HepG2 (cell line): ENCODE data around the gene NEDD4L. TPM values are rescaled to one million over a fixed set of nuclear protein-coding genes. Genes with fewer than 3 reads are reported as not detected.

Experiments used
- AGO1 ChIP-seq: fragments of 200-400 bp; formaldehyde crosslinking; IDR thresholded peaks from 2 replicates; pipeline ENCODE4 v1.6.1; 2017; ENCODE audit warnings: mild to moderate bottlenecking, low read depth, low read length, moderate library complexity; ENCODE audit not compliant: poor library complexity, severe bottlenecking
- ELF4 ChIP-seq: sonication (generic); formaldehyde crosslinking; IDR thresholded peaks from 2 replicates; pipeline ENCODE4 v1.5.0; 2020; ENCODE audit warnings: missing genetic modification reagents, mild to moderate bottlenecking, moderate library complexity, borderline replicate concordance
- FLYWCH1 ChIP-seq: sonication (generic); formaldehyde crosslinking; IDR thresholded peaks from 2 replicates; pipeline ENCODE4 v1.8.1; 2023; ENCODE audit warnings: mild to moderate bottlenecking, missing genetic modification reagents
- FOXC1 ChIP-seq: sonication (generic); formaldehyde crosslinking; IDR thresholded peaks from 2 replicates; pipeline ENCODE4 v1.8.0; 2022; ENCODE audit warnings: mild to moderate bottlenecking, missing genetic modification reagents, borderline replicate concordance
- FOXO1 ChIP-seq: sonication (generic); formaldehyde crosslinking; IDR thresholded peaks from 2 replicates; pipeline ENCODE4 v1.4.0; 2020; ENCODE audit warnings: missing genetic modification reagents
- HCFC1 ChIP-seq: fragments of 150-350 bp; IDR thresholded peaks from 2 replicates; pipeline ENCODE4 v1.6.1; 2014; ENCODE audit warnings: low read depth, low read length
- HMGA1 ChIP-seq: sonication (generic); formaldehyde crosslinking; conservative IDR thresholded peaks from 2 replicates; pipeline ENCODE4 v1.4.0; 2020; ENCODE audit warnings: missing genetic modification reagents
- ISL2 ChIP-seq: sonication (generic); formaldehyde crosslinking; IDR thresholded peaks from 2 replicates; pipeline ENCODE4 v1.5.0; 2020; ENCODE audit warnings: missing genetic modification reagents
- MAFG ChIP-seq: sonication (generic); formaldehyde crosslinking; IDR thresholded peaks from 2 replicates; pipeline ENCODE4 v1.5.1; 2020; ENCODE audit warnings: mild to moderate bottlenecking, missing genetic modification reagents
- MATR3 ChIP-seq: sonication (generic); formaldehyde crosslinking; IDR thresholded peaks from 2 replicates; pipeline ENCODE4 v1.4.0; 2020; ENCODE audit warnings: missing genetic modification reagents
- MLXIP ChIP-seq: sonication (generic); formaldehyde crosslinking; IDR thresholded peaks from 2 replicates; pipeline ENCODE4 v1.9.0; 2021; ENCODE audit warnings: missing genetic modification reagents, borderline replicate concordance
- NFE2L2 ChIP-seq: fragments of 150-350 bp; IDR thresholded peaks from 2 replicates; pipeline ENCODE4 v1.6.1; 2014; ENCODE audit warnings: low read length
- NONO ChIP-seq, 2 experiments: fragments of 450-650 bp in 1 of 2; sonication (generic) in 1 of 2; formaldehyde crosslinking in 1 of 2; IDR thresholded peaks in 1 of 2; conservative IDR thresholded peaks in 1 of 2; 2 replicates each; pipeline versions ENCODE4 v1.6.1 to v1.8.0; 2017 to 2022; ENCODE audit warnings: mild to moderate bottlenecking in 1 of 2, missing genetic modification reagents in 1 of 2, moderate library complexity in 1 of 2
- PHF21A ChIP-seq: sonication (generic); formaldehyde crosslinking; IDR thresholded peaks from 2 replicates; pipeline ENCODE4 v1.5.0; 2020; ENCODE audit warnings: mild to moderate bottlenecking, missing genetic modification reagents
- RCOR2 ChIP-seq: IDR thresholded peaks from 2 replicates; pipeline ENCODE4 v1.6.1; 2016; ENCODE audit warnings: missing biosample characterization, missing genetic modification reagents
- RFX1 ChIP-seq: fragments of 450-650 bp; IDR thresholded peaks from 2 replicates; pipeline ENCODE4 v1.6.1; 2017
- SP1 ChIP-seq, 2 experiments: fragments of 450-650 bp in 1 of 2; sonication (generic) in 1 of 2; formaldehyde crosslinking in 1 of 2; IDR thresholded peaks; 2 replicates each; pipeline versions ENCODE4 v1.4.0 to v1.6.1; 2016 to 2020; ENCODE audit warnings: missing genetic modification reagents in 1 of 2
- TFE3 ChIP-seq: IDR thresholded peaks from 2 replicates; pipeline ENCODE4 v1.6.1; 2016
- U2AF2 ChIP-seq: fragments of 200-400 bp; formaldehyde crosslinking; IDR thresholded peaks from 2 replicates; pipeline ENCODE4 v1.6.1; 2017; ENCODE audit warnings: low read depth, mild to moderate bottlenecking, low read length
- ZBTB20 ChIP-seq: sonication (generic); formaldehyde crosslinking; IDR thresholded peaks from 2 replicates; pipeline ENCODE4 v1.8.1; 2023; ENCODE audit warnings: missing genetic modification reagents, low read depth, mild to moderate bottlenecking, borderline replicate concordance
- ZNF558 ChIP-seq: sonication (generic); formaldehyde crosslinking; IDR thresholded peaks from 2 replicates; pipeline ENCODE4 v1.9.0; 2022; ENCODE audit warnings: mild to moderate bottlenecking, missing genetic modification reagents, borderline replicate concordance
- ZNF562 ChIP-seq: sonication (generic); formaldehyde crosslinking; IDR thresholded peaks from 2 replicates; pipeline ENCODE4 v1.8.0; 2022; ENCODE audit warnings: missing genetic modification reagents, borderline replicate concordance
- ZNF580 ChIP-seq: IDR thresholded peaks from 2 replicates; pipeline ENCODE4 v1.6.1; 2016; ENCODE audit warnings: low read depth, borderline replicate concordance
- ZNF770 ChIP-seq: sonication (generic); formaldehyde crosslinking; IDR thresholded peaks from 2 replicates; pipeline ENCODE4 v1.5.0; 2020; ENCODE audit warnings: mild to moderate bottlenecking, missing genetic modification reagents
- polyA plus RNA-seq, 8 experiments: library from polyadenylated mRNA; depleted of rRNA in 3 of 8; stranded (reverse) in 7 of 8; unstranded in 1 of 8; fragments of >200 nt; fragmentation: Illumina TruSeq in 4 of 8; extraction: Trizol in 4 of 8; gene quantifications; 2 replicates each; pipeline versions ENCODE4 v1.2.1 to v1.2.3, GENCODE V29; 2011 to 2016; ENCODE audit warnings: low read depth in 4 of 8, missing spikeins in 1 of 8, mixed read lengths in 1 of 8; ENCODE audit not compliant: insufficient read depth in 1 of 8
- total RNA-seq, 5 experiments: library from RNA; depleted of rRNA; stranded (reverse); fragments of >200 nt; fragmentation: Illumina TruSeq; extraction: Trizol; gene quantifications; 2 replicates each; pipeline ENCODE4 v1.2.3, GENCODE V29; 2016; ENCODE audit warnings: low read depth in 1 of 5

The NEDD4L gene
- total and polyA plus RNA-seq, 2 of the 13 experiments (the other 11 are each of a cell fraction or from before 2014, with no cell fraction given), result 168 to 390 TPM

GRCh38 chr18:58054041-58054781 is 10.2 kb downstream of the NEDD4L start (continued):
- no peak for TF ChIP-seq HCFC1
- TF ChIP-seq RFX1, result no peak
- no peak for TF ChIP-seq ZNF558
- no peak for TF ChIP-seq ELF4 (CRISPR knock-in tag)
- no peak for TF ChIP-seq ISL2 (CRISPR knock-in tag)
- no peak for TF ChIP-seq TFE3 (CRISPR knock-in tag)
- 0 out of 2 replicates have a peak, but pooled peaks have one; percentile 26 for TF ChIP-seq ZNF580
- no peak for TF ChIP-seq ZNF562
- no peak for TF ChIP-seq U2AF2
- no peak for TF ChIP-seq PHF21A
- TF ChIP-seq MLXIP (CRISPR knock-in tag), result no peak
- TF ChIP-seq MATR3 (CRISPR knock-in tag), result no peak
- peak; percentile 69; the same call in 1 of the 2 replicates for TF ChIP-seq NFE2L2
- TF ChIP-seq MAFG, result peak; percentile 93
- TF ChIP-seq ZNF770, result no peak
- no peak for TF ChIP-seq HMGA1
- TF ChIP-seq ZBTB20 (CRISPR knock-in tag), result no peak
- TF ChIP-seq FLYWCH1 (CRISPR knock-in tag), result no peak
- TF ChIP-seq FOXO1 (CRISPR knock-in tag), result 0 out of 2 replicates have a peak, but pooled peaks have one; percentile 36
- no peak for TF ChIP-seq AGO1
- no peak for TF ChIP-seq NONO (IDR thresholded peaks at IDR 0.05)
- no peak for TF ChIP-seq NONO (CRISPR knock-in tag; conservative IDR thresholded peaks at IDR 0.05)
- peak; percentile 48; the same call in 1 of the 2 replicates for TF ChIP-seq RCOR2 (CRISPR knock-in tag)
- no peak for TF ChIP-seq FOXC1 (CRISPR knock-in tag)
- TF ChIP-seq SP1 (IDR thresholded peaks at IDR 0.05), result no peak
- no peak for TF ChIP-seq SP1 (CRISPR knock-in tag; IDR thresholded peaks at IDR 0.05)
